Psoas muscle (tissue), 8 donors: ENCODE data around the gene PCSK7. TPM values are rescaled to one million over a fixed set of nuclear protein-coding genes. Genes with fewer than 3 reads are reported as not detected.

ENCODE experiments used
- ATAC-seq, 4 donors: fragments of 200-7000 bp; cut with Tn5 transposase; one replicate each; pipeline ENCODE4 v1.9.1; 2020; ENCODE audit warnings: moderate library complexity in 3 of 4, mild to moderate bottlenecking in 2 of 4
- DNase-seq, 2 donors: peaks; one replicate each; pipeline ENCODE4 v3.0.0-alpha.2; 2020
- H3K27ac ChIP-seq: fragments of 200-600 bp; one replicate; pipeline ENCODE4 v1.8.0; 2022
- H3K27me3 ChIP-seq, 3 donors: fragments of 200-600 bp in 1 of 3; one replicate each; pipeline versions ENCODE4 v1.6.1 to v1.8.0; 2013 to 2022; ENCODE audit warnings: low read length in 2 of 3, mild to moderate bottlenecking in 2 of 3, moderate library complexity in 1 of 3; ENCODE audit not compliant: insufficient read depth in 3 of 3
- H3K36me3 ChIP-seq, 2 donors: fragments of 200-600 bp in 1 of 2; one replicate each; pipeline versions ENCODE4 v1.6.1 to v1.8.0; 2013 to 2022; ENCODE audit warnings: low read depth in 1 of 2, mild to moderate bottlenecking in 1 of 2, moderate library complexity in 1 of 2; ENCODE audit not compliant: insufficient read depth in 1 of 2
- H3K4me1 ChIP-seq: fragments of 200-600 bp; one replicate; pipeline ENCODE4 v1.8.0; 2022
- H3K4me3 ChIP-seq: fragments of 200-600 bp; one replicate; pipeline ENCODE4 v1.8.0; 2022; ENCODE audit warnings: mild to moderate bottlenecking
- H3K9me3 ChIP-seq: fragments of 200-600 bp; one replicate; pipeline ENCODE4 v1.8.0; 2022
- WGBS, 3 donors: extraction: QIAGEN DNeasy Blood & Tissue Kit; methylation state at CpG; one replicate each; pipeline versions ENCODE4 v1.1.6 to v1.1.7; 2013; 5-methylcytosine and 5-hydroxymethylcytosine counted together
- intact Hi-C, 2 donors: fragments of 100-400 bp; cut with DNase I; formaldehyde crosslinking; loops; one replicate each; pipeline versions ENCODE4 v1.11.0 to v1.14.2; 2022
- polyA plus RNA-seq, 3 donors: library from polyadenylated mRNA; stranded (reverse); fragments of 200-250 nt; gene quantifications; one replicate each; pipeline ENCODE4 v1.2.3, GENCODE V29; 2013
- total RNA-seq, 4 donors: library from RNA; stranded (reverse); fragmentation: NEBNext Ultra II Directional in 2 of 4; extraction: Animal tissue kit (Norgen Biotek cat#: 25700) in 2 of 4; gene quantifications; one replicate each; pipeline versions ENCODE4 v1.2.1 to v1.2.4, GENCODE V29; 2021 to 2023
- TF ChIP-seq, protein P1 (sequence below): fragments of 200-600 bp; IDR thresholded peaks from one replicate; pipeline ENCODE4 v1.8.0; 2022; ENCODE audit warnings: antibody characterized with exemption
- donor health status: healthy with polysubstance abuse.
- donor health status: DM: no; HTN: no; CAD: no; lungs with moderate emphysema.
- donor health status: Bipolar disorder and iron deficiency.
- donor health status: healthy.
- donor health status: DM: yes; HTN: yes; CAD: no.
- donor health status: DM: no; HTN: no; CAD: no.
- donor health status: DM: no; HTN: no; CAD: no.
- donor health status: DM: yes; HTN: yes; CAD: no.

The PCSK7 gene
- total and polyA plus RNA-seq, 7 donors = 9.9 to 23.6 (median 17.5) TPM

DNA sequence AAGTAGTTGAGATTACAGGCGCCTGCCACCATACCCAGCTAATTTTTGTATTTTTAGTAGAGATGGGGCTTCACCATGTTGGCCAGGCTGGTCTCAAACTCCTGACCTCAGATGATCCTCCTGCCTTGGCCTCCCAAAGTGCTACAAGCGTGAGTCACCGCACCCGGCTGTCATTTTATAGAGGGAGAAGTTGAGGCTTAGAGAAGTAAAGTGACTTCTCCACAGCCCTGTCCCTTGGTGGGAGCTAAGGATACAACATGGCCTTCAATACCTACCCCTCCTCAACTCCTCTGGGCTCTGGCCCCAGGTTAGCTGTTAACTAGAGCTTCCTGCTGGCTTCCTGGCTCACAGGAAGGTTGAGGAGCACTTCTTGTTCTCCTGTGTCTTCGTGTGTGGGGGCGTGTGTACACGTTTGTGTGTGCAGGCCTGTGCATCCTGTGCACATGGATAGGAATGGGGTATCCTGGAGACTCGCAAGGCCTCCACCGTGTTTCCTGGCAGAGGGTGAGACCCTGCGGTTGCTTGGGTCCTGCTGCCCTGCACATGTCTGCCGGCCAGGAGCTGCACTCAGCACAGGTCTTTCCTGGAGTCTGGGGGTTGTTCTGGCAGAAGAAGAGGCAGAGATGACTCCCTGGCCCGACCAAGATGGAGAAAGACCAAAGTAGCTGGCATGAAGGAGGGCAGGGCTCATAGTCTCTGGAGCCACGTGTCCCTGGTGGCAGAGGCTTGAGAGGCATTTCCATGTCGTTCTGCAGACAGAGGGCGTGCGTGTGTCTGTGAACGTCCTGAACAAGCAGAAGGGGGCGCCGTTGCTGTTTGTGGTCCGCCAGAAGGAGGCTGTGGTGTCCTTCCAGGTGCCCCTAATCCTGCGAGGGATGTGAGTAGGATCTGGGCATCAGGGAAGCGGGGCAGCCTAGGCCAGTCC, 51.0 kb downstream of the PCSK7 start:
- peak overlapping the region; percentile 90 for H3K4me3 ChIP-seq
- H3K36me3 ChIP-seq = peaks cover 0 to 40% of the 10 kb centered on the region in 2 donors
- TF ChIP-seq, protein P1, sequence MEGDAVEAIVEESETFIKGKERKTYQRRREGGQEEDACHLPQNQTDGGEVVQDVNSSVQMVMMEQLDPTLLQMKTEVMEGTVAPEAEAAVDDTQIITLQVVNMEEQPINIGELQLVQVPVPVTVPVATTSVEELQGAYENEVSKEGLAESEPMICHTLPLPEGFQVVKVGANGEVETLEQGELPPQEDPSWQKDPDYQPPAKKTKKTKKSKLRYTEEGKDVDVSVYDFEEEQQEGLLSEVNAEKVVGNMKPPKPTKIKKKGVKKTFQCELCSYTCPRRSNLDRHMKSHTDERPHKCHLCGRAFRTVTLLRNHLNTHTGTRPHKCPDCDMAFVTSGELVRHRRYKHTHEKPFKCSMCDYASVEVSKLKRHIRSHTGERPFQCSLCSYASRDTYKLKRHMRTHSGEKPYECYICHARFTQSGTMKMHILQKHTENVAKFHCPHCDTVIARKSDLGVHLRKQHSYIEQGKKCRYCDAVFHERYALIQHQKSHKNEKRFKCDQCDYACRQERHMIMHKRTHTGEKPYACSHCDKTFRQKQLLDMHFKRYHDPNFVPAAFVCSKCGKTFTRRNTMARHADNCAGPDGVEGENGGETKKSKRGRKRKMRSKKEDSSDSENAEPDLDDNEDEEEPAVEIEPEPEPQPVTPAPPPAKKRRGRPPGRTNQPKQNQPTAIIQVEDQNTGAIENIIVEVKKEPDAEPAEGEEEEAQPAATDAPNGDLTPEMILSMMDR = peak; percentile 63
- H3K27me3 ChIP-seq = no peaks in the 10 kb centered on the region
- peak; percentile 71 to 86 for DNase-seq
- H3K9me3 ChIP-seq = no peaks in the 10 kb centered on the region
- peak; percentile 47 to 67 (median 56) for ATAC-seq
- H3K27ac ChIP-seq = no peak overlapping the region
- H3K4me1 ChIP-seq = peaks cover 32% of the 10 kb centered on the region
- intact Hi-C loops = loop anchor here (2.0 to 5.0 kb wide), 2 partner anchors 36 to 46 kb away; no protein-coding TSS in a partner anchor
- 37 to 49% (median 38%) methylated on average over 22 of the region's 22 CpGs for WGBS, 3 donors

GRCh38 chr11:117180020-117180419, 51.9 kb downstream of the PCSK7 start:
- TF ChIP-seq, protein P1 = no peak
- intact Hi-C loops = loop anchor here (2.0 to 5.0 kb wide), 2 partner anchors 37 to 47 kb away; no protein-coding TSS in a partner anchor
- peak overlapping the region; percentile 92 for H3K27ac ChIP-seq
- no peak for ATAC-seq
- 32 to 68% (median 38%) methylated on average over 4 of the region's 4 CpGs for WGBS, 3 donors
- DNase-seq = no peak
- H3K4me3 ChIP-seq = peak overlapping the region; percentile 90
- H3K27me3 ChIP-seq = no peaks in the 10 kb centered on the region
- H3K36me3 ChIP-seq = peaks cover 0 to 32% of the 10 kb centered on the region in 2 donors
- peaks cover 32% of the 10 kb centered on the region for H3K4me1 ChIP-seq
- H3K9me3 ChIP-seq = no peaks in the 10 kb centered on the region

DNA sequence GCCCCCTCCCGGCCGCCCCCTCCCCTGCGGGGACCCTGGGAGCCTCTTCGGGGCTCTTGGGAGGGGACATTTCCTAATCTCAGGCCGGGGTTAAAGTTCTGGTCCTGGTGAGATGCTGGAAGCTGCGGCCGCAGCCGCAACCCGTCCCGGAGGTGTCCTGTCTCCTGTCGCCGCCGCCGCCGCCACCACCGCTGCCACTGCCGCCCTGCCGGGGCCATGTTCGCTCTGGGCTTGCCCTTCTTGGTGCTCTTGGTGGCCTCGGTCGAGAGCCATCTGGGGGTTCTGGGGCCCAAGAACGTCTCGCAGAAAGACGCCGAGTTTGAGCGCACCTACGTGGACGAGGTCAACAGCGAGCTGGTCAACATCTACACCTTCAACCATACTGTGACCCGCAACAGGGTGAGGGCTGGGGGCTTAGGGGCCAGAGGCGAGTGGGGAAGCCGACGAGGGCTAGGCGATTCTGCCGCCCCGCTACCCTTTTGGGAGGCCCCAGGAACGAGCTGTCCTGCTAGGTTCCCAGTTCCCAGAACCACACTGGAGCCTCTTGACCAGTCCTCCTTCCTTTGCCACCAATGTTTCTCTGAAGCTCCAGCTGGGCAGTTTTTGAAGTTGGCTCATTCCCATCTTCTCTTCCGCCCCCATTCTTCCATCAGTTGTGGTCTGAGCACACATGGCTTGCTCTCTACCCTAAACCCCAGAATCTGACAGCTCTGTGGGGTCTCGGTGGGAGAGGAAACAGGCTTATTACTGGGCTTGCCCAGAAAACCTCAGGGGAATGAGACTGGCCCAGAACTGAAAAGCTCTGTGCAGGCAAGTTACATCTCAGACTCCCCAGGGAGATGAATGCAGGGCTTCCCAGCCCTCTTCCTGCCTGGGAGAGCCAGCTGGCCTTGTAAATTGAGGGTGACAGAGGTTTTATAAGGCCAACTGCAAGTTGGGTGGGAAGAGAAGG, 52.5 kb downstream of the PCSK7 start:
- DNase-seq (peak in 1 of 2 donors; percentile 64), ATAC-seq (peak; percentile 48 to 78 (median 63))
- H3K9me3 ChIP-seq = no peaks in the 10 kb centered on the region
- peak overlapping the region; percentile 92 for H3K27ac ChIP-seq
- TF ChIP-seq, protein P1 = no peak
- WGBS, 3 donors = 1 to 2% (median 1%) methylated on average over 21 to 39 of the region's 39 CpGs
- peaks cover 0 to 27% of the 10 kb centered on the region in 2 donors for H3K36me3 ChIP-seq
- H3K27me3 ChIP-seq = no peaks in the 10 kb centered on the region
- intact Hi-C loops = no loop called here
- H3K4me1 ChIP-seq = peaks cover 32% of the 10 kb centered on the region
- peak overlapping the region; percentile 90 for H3K4me3 ChIP-seq

- DNase-seq = peak; percentile 94 to 97
- Histone ChIP-seq H3K27me3 (no peaks in the 10 kb centered on the region), H3K36me3 (peaks cover 0 to 18% of the 10 kb centered on the region in 2 donors), H3K27ac (peak within 1 kb of the TSS; percentile 92), H3K4me1 (peaks cover 35% of the 10 kb centered on the region), H3K9me3 (no peaks in the 10 kb centered on the region), H3K4me3 (peak within 1 kb of the TSS; percentile 90)
- TF ChIP-seq, protein P1 = no peak
- 1% methylated on average over 48 to 51 of the region's 51 CpGs for WGBS, 3 donors
- intact Hi-C loops = no loop called here
- ATAC-seq = peak; percentile 92 to 96 (median 94)
Observed at GRCh38 chr11:117178210-117179034, 53.5 kb downstream of the PCSK7 start, which contains the start of gene SIDT2. Gene SIDT2 (plus strand): TSS chr11:117178743. CDS start chr11:117179264, 521 bp downstream.
